ENCODE data around the gene CSF1.
A peak's percentile ranks its signal among the peaks of the same experiment; 100 is the strongest.

Gene CSF1

DNA sequence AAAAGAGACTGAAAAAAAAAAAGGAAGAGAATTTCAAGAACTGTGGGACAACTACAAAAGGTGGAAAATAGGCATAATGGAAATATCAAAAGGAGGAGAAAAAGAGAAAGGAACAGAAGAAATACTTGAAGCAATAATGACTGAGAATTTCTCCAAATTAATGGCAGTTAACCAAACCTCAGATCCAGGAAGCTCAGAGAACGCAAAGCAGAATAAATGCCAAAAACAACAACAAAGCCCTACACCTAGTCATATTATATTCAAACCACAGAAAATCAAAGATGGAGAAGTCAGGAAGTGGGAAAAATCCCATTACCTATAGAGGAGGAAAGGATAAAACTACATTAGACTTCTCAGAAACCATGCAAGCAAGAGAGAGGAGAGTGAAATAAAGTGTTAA is 53.2 kb downstream of the CSF1 start:
- TF ChIP-seq, protein P1, sequence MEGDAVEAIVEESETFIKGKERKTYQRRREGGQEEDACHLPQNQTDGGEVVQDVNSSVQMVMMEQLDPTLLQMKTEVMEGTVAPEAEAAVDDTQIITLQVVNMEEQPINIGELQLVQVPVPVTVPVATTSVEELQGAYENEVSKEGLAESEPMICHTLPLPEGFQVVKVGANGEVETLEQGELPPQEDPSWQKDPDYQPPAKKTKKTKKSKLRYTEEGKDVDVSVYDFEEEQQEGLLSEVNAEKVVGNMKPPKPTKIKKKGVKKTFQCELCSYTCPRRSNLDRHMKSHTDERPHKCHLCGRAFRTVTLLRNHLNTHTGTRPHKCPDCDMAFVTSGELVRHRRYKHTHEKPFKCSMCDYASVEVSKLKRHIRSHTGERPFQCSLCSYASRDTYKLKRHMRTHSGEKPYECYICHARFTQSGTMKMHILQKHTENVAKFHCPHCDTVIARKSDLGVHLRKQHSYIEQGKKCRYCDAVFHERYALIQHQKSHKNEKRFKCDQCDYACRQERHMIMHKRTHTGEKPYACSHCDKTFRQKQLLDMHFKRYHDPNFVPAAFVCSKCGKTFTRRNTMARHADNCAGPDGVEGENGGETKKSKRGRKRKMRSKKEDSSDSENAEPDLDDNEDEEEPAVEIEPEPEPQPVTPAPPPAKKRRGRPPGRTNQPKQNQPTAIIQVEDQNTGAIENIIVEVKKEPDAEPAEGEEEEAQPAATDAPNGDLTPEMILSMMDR (IDR thresholded peaks at IDR 0.05; ENCODE audit: low read depth, low read length), result no peak
- DNase-seq (ENCODE audit: extremely low read depth, low read depth), result no peak

DNA sequence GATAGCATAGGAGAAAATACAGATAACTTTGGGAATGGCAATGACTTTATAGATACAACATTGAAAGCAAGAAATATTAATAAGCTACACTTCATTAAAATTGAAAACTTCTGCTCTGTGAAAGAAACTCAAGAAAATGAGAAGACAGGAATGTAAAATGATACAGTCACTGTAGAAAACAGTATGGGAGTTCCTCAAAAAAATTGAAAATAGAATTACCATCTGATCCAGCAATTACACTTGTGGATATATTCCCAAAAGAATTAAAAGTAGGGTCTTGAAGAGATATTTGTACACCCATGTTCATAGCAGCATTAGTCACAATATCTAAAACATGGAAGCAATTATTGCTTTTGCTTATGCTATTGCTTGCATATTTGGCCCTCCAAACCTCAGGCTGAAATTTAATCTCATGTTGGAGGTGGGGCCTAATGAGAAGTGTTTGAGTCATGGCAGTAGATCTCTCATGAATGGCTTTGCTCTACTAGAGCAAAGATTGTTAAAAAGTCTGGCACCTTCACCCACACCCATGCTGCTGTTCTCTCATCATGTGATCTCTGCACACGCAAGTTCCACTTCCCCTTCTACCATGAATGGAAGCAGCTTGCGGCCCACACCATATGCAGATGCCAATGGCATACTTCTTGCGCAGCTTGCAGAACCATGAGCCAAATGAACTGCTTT is 58.6 kb downstream of the CSF1 start:
- DNase-seq (ENCODE audit: extremely low read depth, low read depth), result peak; percentile 62
- TF ChIP-seq, protein P1 (IDR thresholded peaks at IDR 0.05; ENCODE audit: low read depth, low read length), result no peak

DNA sequence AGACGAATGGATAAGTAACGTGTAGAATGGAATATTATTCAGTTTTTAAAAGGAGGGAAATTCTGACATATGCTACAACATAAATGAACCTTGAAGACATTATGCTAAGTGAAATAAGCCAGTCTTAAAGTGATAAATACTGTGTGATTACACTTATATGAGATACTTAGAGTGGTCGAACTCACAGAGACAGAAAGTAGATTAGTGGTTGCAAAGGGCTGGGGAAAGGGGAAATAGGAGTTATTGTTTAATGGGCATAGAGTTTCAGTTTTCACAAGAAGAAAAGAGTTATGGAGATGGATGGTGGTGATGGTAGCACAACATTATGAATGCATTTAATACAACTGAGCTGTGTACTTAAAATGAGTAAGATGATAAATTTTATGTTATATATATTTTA is 59.3 kb downstream of the CSF1 start:
- TF ChIP-seq, protein P1 (IDR thresholded peaks at IDR 0.05; ENCODE audit: low read depth, low read length), result no peak
- DNase-seq (ENCODE audit: extremely low read depth, low read depth), result no peak

DNA sequence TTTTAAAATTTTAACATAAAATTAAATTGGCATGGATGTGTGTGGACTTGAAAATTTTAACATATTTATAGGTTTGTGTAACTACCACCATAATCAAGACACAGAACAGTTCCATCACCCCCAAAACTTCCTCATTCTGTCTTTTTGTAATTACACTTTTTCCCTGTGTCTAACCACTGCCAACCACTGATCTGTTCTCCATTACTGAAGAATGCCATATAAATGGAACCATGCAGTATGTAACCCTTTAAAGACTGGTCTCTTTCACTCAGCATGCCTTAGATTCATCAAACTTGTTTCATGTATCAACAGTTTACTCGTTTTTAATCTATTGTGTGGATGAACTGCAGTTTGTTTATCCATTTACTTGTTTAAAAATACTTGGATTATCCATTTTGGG is 60.9 kb downstream of the CSF1 start:
- TF ChIP-seq, protein P1 (IDR thresholded peaks at IDR 0.05; ENCODE audit: low read depth, low read length), result no peak
- no peak for DNase-seq (ENCODE audit: extremely low read depth, low read depth)

DNA sequence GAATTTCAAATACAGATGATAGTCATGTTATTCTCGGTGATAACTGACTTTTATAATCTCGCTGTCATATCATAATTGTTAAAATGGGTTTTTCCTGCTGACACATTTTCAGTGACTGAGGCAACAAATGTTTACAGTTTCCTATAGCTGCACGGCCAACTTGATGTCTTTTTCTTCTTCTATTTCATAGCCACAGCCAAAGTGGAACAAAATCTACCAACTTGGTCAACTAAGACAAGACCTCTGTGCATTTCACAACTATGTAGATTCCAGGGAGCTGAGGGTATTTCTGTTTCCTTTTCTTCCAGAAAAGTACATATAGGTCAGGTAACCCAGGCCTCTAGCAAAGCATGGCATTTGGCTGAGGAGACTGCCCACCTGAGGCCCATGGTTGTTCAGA is 63.5 kb downstream of the CSF1 start:
- DNase-seq (ENCODE audit: extremely low read depth, low read depth), result no peak
- TF ChIP-seq, protein P1 (IDR thresholded peaks at IDR 0.05; ENCODE audit: low read depth, low read length), result no peak

DNA sequence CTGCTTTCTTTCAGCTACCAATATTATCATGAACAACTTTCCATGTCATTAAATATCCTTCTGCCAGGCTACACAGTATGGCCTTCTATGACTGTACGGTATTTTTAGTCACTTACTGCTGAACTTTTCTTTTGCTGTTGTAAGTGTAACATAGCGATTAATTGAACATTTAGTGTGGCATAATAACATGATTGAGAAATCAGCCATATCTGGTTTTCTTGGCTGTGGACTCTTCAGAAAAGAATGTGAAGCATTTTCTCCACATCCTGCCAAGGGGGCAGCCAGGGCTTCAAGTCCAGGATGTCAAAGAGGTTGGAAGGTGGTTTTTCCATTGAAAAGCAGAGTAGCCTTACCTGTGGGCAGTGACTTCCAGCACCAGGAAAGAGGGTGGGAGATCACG is 65.1 kb downstream of the CSF1 start:
- peak; percentile 47 for DNase-seq (ENCODE audit: extremely low read depth, low read depth)
- TF ChIP-seq, protein P1 (IDR thresholded peaks at IDR 0.05; ENCODE audit: low read depth, low read length), result no peak

DNA sequence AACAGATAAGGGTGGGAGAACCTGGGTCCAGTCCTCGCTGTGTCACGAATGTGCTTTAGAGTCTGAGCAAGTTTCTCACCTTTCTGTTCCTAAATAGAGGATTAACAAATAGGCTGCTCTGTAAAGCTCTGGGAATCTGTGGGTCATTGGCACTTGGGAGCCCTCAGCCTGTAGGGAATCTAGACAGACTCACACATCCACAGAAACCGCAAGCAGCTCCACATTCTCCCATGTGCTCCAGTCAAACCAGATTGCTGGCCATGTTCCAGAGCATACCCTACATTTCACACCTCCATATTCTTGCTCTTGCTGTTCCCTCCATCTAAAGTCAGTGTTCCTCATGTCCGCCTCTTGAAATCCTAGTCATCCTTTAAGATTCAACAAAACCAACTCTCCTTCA is 66.1 kb downstream of the CSF1 start:
- no peak for DNase-seq (ENCODE audit: extremely low read depth, low read depth)
- TF ChIP-seq, protein P1 (IDR thresholded peaks at IDR 0.05; ENCODE audit: low read depth, low read length), result no peak

Measured in AG09319 (cell line).